WTC11 (cell line): ENCODE data around the gene PTPRG. TPM values are rescaled to one million over a fixed set of nuclear protein-coding genes. Genes with fewer than 3 reads are reported as not detected.

Source experiments
- ATAC-seq: fragments of 200-7000 bp; cut with Tn5 transposase; 2 replicates; pipeline ENCODE4 v1.10.0; 2021; ENCODE audit warnings: mild to moderate bottlenecking, moderate library complexity
- CTCF ChIA-PET: fragments of 300-600 bp; sonication (Branson Sonifier 250); formaldehyde crosslinking; loops from one replicate; lab custom pipeline; 2021; ENCODE audit warnings: antibody characterized with exemption; lab: Charles Lee
- POLR2A ChIA-PET: fragments of 350-600 bp; sonication (Branson Sonifier 250); formaldehyde crosslinking; loops from one replicate; lab custom pipeline; 2021; ENCODE audit warnings: antibody characterized with exemption; lab: Charles Lee
- DNase-seq: peaks from one replicate; pipeline ENCODE4 v3.0.0; 2021; ENCODE audit warnings: low spot score
- H3K27ac Mint-ChIP-seq: 2 replicates; pipeline ENCODE4 v1.8.0; 2021; ENCODE audit warnings: mixed read lengths
- H3K27me3 Mint-ChIP-seq: 2 replicates; pipeline ENCODE4 v1.8.0; 2021; ENCODE audit warnings: low read depth, mild to moderate bottlenecking, moderate library complexity, mixed read lengths
- H3K36me3 Mint-ChIP-seq: 2 replicates; pipeline ENCODE4 v1.8.0; 2021; ENCODE audit warnings: mixed read lengths
- H3K4me1 Mint-ChIP-seq: 2 replicates; pipeline ENCODE4 v1.8.0; 2022; ENCODE audit warnings: mixed read lengths
- H3K4me3 Mint-ChIP-seq: 2 replicates; pipeline ENCODE4 v1.8.0; 2021; ENCODE audit warnings: mild to moderate bottlenecking, moderate library complexity, mixed read lengths
- H3K9me3 Mint-ChIP-seq: 2 replicates; pipeline ENCODE4 v1.8.0; 2021; ENCODE audit warnings: mixed read lengths
- AR ChIP-seq: fragments of 250-450 bp; sonication (Bioruptor Pico); IDR thresholded peaks from 2 replicates; pipeline ENCODE4 v1.9.0; 2021; ENCODE audit warnings: mild to moderate bottlenecking
- ATF1 ChIP-seq: sonication (generic); formaldehyde crosslinking; IDR thresholded peaks from 2 replicates; pipeline ENCODE4 v1.8.1; 2023; ENCODE audit warnings: mild to moderate bottlenecking, moderate library complexity, missing genetic modification reagents
- CREB1 ChIP-seq: sonication (generic); formaldehyde crosslinking; IDR thresholded peaks from 2 replicates; pipeline ENCODE4 v1.8.0; 2023; ENCODE audit warnings: mild to moderate bottlenecking, missing genetic modification reagents
- ETV6 ChIP-seq: sonication (generic); formaldehyde crosslinking; IDR thresholded peaks from 2 replicates; pipeline ENCODE4 v1.8.1; 2022; ENCODE audit warnings: mild to moderate bottlenecking, missing genetic modification reagents
- FOXP4 ChIP-seq: sonication (generic); formaldehyde crosslinking; IDR thresholded peaks from 2 replicates; pipeline ENCODE4 v1.8.0; 2022; ENCODE audit warnings: mild to moderate bottlenecking, missing genetic modification reagents
- JAZF1 ChIP-seq: fragments of 250-450 bp; sonication (Bioruptor Pico); IDR thresholded peaks from 2 replicates; pipeline ENCODE4 v1.9.0; 2021; ENCODE audit warnings: moderate library complexity, mild to moderate bottlenecking, inconsistent platforms
- MXD4 ChIP-seq: fragments of 250-450 bp; sonication (Bioruptor Pico); IDR thresholded peaks from 2 replicates; pipeline ENCODE4 v1.8.0; 2021; ENCODE audit warnings: mild to moderate bottlenecking, moderate library complexity, borderline replicate concordance
- NR1H2 ChIP-seq: sonication (generic); formaldehyde crosslinking; IDR thresholded peaks from 2 replicates; pipeline ENCODE4 v1.9.0; 2021; ENCODE audit warnings: mild to moderate bottlenecking, moderate library complexity, missing genetic modification reagents
- PRDM15 ChIP-seq: sonication (generic); formaldehyde crosslinking; IDR thresholded peaks from 2 replicates; pipeline ENCODE4 v1.8.0; 2022; ENCODE audit warnings: missing genetic modification reagents
- RELA ChIP-seq: sonication (generic); formaldehyde crosslinking; IDR thresholded peaks from 2 replicates; pipeline ENCODE4 v1.8.1; 2022; ENCODE audit warnings: missing genetic modification reagents, mild to moderate bottlenecking, borderline replicate concordance
- SMAD3 ChIP-seq: sonication (generic); formaldehyde crosslinking; IDR thresholded peaks from 2 replicates; pipeline ENCODE4 v1.8.0; 2022; ENCODE audit warnings: missing genetic modification reagents, mild to moderate bottlenecking, borderline replicate concordance
- SP1 ChIP-seq: sonication (generic); formaldehyde crosslinking; conservative IDR thresholded peaks from 2 replicates; pipeline ENCODE4 v1.8.1; 2022; ENCODE audit warnings: missing genetic modification reagents
- TEAD4 ChIP-seq: sonication (generic); formaldehyde crosslinking; IDR thresholded peaks from 2 replicates; pipeline ENCODE4 v1.8.0; 2022; ENCODE audit warnings: mild to moderate bottlenecking, missing genetic modification reagents
- ZBTB21 ChIP-seq: sonication (generic); formaldehyde crosslinking; IDR thresholded peaks from 2 replicates; pipeline ENCODE4 v1.8.1; 2023; ENCODE audit warnings: mild to moderate bottlenecking, missing genetic modification reagents, borderline replicate concordance
- ZNF396 ChIP-seq: fragments of 250-450 bp; sonication (Bioruptor Pico); IDR thresholded peaks from 2 replicates; pipeline ENCODE4 v1.8.0; 2021; ENCODE audit warnings: mild to moderate bottlenecking, moderate library complexity, borderline replicate concordance
- ZNF416 ChIP-seq: fragments of 250-450 bp; sonication (Bioruptor Pico); IDR thresholded peaks from 2 replicates; pipeline ENCODE4 v1.9.0; 2021; ENCODE audit warnings: mild to moderate bottlenecking, inconsistent platforms
- ZNF512 ChIP-seq: sonication (generic); formaldehyde crosslinking; IDR thresholded peaks from 2 replicates; pipeline ENCODE4 v1.8.1; 2022; ENCODE audit warnings: missing genetic modification reagents, borderline replicate concordance
- ZNF532 ChIP-seq: fragments of 250-450 bp; sonication (Bioruptor Pico); IDR thresholded peaks from 2 replicates; pipeline ENCODE4 v1.9.0; 2021; ENCODE audit warnings: mild to moderate bottlenecking, borderline replicate concordance
- total RNA-seq: library from RNA; stranded (reverse); gene quantifications from 3 replicates; pipeline ENCODE4 v1.2.3, GENCODE V29; 2021
- TF ChIP-seq, protein P1 (sequence below): fragments of 250-450 bp; sonication (Bioruptor Pico); IDR thresholded peaks from 2 replicates; pipeline ENCODE4 v1.9.0; 2021; ENCODE audit warnings: moderate library complexity, mild to moderate bottlenecking, inconsistent platforms, borderline replicate concordance

Gene PTPRG
- total RNA-seq, 1 experiment from 2014 or later: 106 TPM

DNA sequence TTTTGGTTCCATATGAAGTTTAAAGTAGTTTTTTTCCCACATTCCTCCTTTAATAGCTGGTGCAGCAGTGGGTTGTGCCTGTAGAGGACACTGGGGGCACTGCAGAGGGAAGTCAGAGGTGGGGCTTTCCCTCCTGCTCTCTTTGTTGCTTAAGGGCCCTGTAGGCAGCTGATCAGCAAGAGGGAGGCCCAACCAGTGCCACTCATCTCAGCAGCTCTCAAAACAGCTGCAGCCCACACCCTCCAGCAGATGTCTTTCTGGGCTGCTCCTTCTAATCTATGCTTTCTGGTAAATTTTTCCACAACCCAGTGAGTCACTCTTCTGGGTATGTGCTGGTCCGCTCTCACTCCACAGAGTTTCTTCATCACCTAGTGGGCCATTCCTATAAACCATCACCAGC is 548.2 kb downstream of the PTPRG start (continued):
- TF ChIP-seq FOXP4 (CRISPR knock-in tag) (no peak), ZNF396 (CRISPR knock-in tag) (no peak), TEAD4 (CRISPR knock-in tag) (no peak), SP1 (no peak), CREB1 (CRISPR knock-in tag) (no peak), JAZF1 (CRISPR knock-in tag) (no peak)
- TF ChIP-seq, protein P1, sequence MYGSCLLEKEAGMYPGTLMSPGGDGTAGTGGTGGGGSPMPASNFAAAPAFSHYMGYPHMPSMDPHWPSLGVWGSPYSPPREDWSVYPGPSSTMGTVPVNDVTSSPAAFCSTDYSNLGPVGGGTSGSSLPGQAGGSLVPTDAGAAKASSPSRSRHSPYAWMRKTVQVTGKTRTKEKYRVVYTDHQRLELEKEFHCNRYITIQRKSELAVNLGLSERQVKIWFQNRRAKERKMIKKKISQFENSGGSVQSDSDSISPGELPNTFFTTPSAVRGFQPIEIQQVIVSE (CRISPR knock-in tag): no peak

- Mint-ChIP-seq H3K4me3 (no peak overlapping the region), H3K27me3 (no peaks in the 10 kb centered on the region), H3K36me3 (peaks cover 6% of the 10 kb centered on the region), H3K9me3 (peaks cover 7% of the 10 kb centered on the region), H3K4me1 (peaks cover 14% of the 10 kb centered on the region), H3K27ac (no peak overlapping the region)
- ATAC-seq (no peak), DNase-seq (no peak)
- ChIA-PET CTCF (interaction anchor here (1.0 to 2.1 kb wide), 3 partner anchors 12 to 77 kb away, joined by 5 read pairs; no protein-coding TSS in a partner anchor), POLR2A (interaction anchor here (0.6 kb wide), 1 partner anchor 105 kb away, joined by 6 read pairs; no protein-coding TSS in a partner anchor)
- TF ChIP-seq ZNF512 (CRISPR knock-in tag) (no peak), ZBTB21 (no peak), ATF1 (CRISPR knock-in tag) (no peak), NR1H2 (CRISPR knock-in tag) (no peak), ETV6 (CRISPR knock-in tag) (no peak), SMAD3 (CRISPR knock-in tag) (no peak), MXD4 (CRISPR knock-in tag) (no peak), AR (CRISPR knock-in tag) (no peak), RELA (CRISPR knock-in tag) (no peak), PRDM15 (CRISPR knock-in tag) (no peak), ZNF416 (no peak), ZNF532 (CRISPR knock-in tag) (no peak)
Measured at GRCh38 chr3:62110443-62111225, 549.3 kb downstream of the PTPRG start.
